Keratinocyte (primary cell): ENCODE results near the gene NT5E. TPM values are rescaled to one million over a fixed set of nuclear protein-coding genes. Genes with fewer than 3 reads are reported as not detected.

Experiments used
- DNase-seq: peaks from one replicate; pipeline ENCODE4 v3.0.0-alpha.2; 2011; ENCODE audit warnings: low read depth, missing footprints, low spot score
- FAIRE-seq: peaks from 2 replicates; lab custom pipeline; 2011; peaks lifted over from hg19 to GRCh38; lab: Jason Lieb, UNC
- H2AFZ ChIP-seq: 2 replicates; pipeline ENCODE4 v1.6.0; 2012; ENCODE audit warnings: low read length, control low read depth, inconsistent platforms; ENCODE audit not compliant: control insufficient read depth
- H3K27ac ChIP-seq: 2 replicates; pipeline ENCODE4 v1.5.1; 2011; ENCODE audit warnings: low read length; ENCODE audit not compliant: control insufficient read depth, insufficient read depth
- H3K27me3 ChIP-seq: 3 replicates; pipeline ENCODE4 v1.6.0; 2011; ENCODE audit warnings: low read length; ENCODE audit not compliant: control insufficient read depth, insufficient read depth; ENCODE audit errors: extremely low read depth
- H3K36me3 ChIP-seq, 2 experiments: 2 replicates in 1 of 2; 3 replicates in 1 of 2; pipeline ENCODE4 v1.5.1; 2011; ENCODE audit warnings: low read length in 2 of 2, mild to moderate bottlenecking in 1 of 2; ENCODE audit not compliant: control insufficient read depth in 2 of 2, insufficient read depth in 2 of 2; ENCODE audit errors: extremely low read depth in 1 of 2
- H3K4me1 ChIP-seq: 3 replicates; pipeline ENCODE4 v1.5.1; 2011; ENCODE audit warnings: low read length; ENCODE audit not compliant: control insufficient read depth, insufficient read depth; ENCODE audit errors: extremely low read depth
- H3K4me2 ChIP-seq: 3 replicates; pipeline ENCODE4 v1.6.0; 2011; ENCODE audit warnings: low read depth, low read length; ENCODE audit not compliant: control insufficient read depth, insufficient read depth; ENCODE audit errors: extremely low read depth
- H3K4me3 ChIP-seq, 3 experiments: fragments of 200-600 bp in 1 of 3; sonication (generic) in 1 of 3; 2 replicates in 2 of 3; 3 replicates in 1 of 3; pipeline ENCODE4 v1.5.1; 2011 to 2016; ENCODE audit warnings: low read length in 3 of 3, mild to moderate bottlenecking in 3 of 3, control low read depth in 2 of 3, inconsistent platforms in 1 of 3, low read depth in 1 of 3, mixed read lengths in 1 of 3, mixed run types in 1 of 3, moderate library complexity in 1 of 3; ENCODE audit not compliant: control insufficient read depth in 2 of 3, insufficient read depth in 2 of 3; ENCODE audit errors: extremely low read depth in 1 of 3
- H3K79me2 ChIP-seq: 2 replicates; pipeline ENCODE4 v1.6.0; 2012; ENCODE audit warnings: low read length; ENCODE audit not compliant: control insufficient read depth, insufficient read depth
- H3K9ac ChIP-seq: 3 replicates; pipeline ENCODE4 v1.6.0; 2011; ENCODE audit warnings: low read length; ENCODE audit not compliant: control insufficient read depth, insufficient read depth; ENCODE audit errors: extremely low read depth
- H3K9me1 ChIP-seq: 3 replicates; pipeline ENCODE4 v1.6.0; 2011; ENCODE audit warnings: low read length; ENCODE audit not compliant: control insufficient read depth, insufficient read depth; ENCODE audit errors: extremely low read depth
- H3K9me3 ChIP-seq: 2 replicates; pipeline ENCODE4 v1.5.1; 2012; ENCODE audit warnings: low read depth, low read length; ENCODE audit not compliant: control insufficient read depth
- H4K20me1 ChIP-seq: 3 replicates; pipeline ENCODE4 v1.6.0; 2011; ENCODE audit warnings: low read length; ENCODE audit not compliant: control insufficient read depth, insufficient read depth; ENCODE audit errors: extremely low read depth
- EZH2 ChIP-seq: IDR thresholded peaks from one replicate; pipeline ENCODE4 v1.6.1; 2012; ENCODE audit warnings: inconsistent platforms, mild to moderate bottlenecking, low read length, moderate library complexity
- dilution Hi-C: fragments of 300-500 bp; cut with MboI; formaldehyde crosslinking; loops from one replicate; pipeline ENCODE4 v1.7.0; 2020; ENCODE audit warnings: low sequenced_read_pairs; ENCODE audit not compliant: extremely low pct_ligation_motif_present
- polyA plus RNA-seq, 5 experiments: library from polyadenylated mRNA; depleted of rRNA in 3 of 5; stranded (reverse) in 3 of 5; stranded (forward) in 1 of 5; unstranded in 1 of 5; fragments of >200 nt; gene quantifications; 1 replicate in 1 of 5; 2 replicates in 3 of 5; 3 replicates in 1 of 5; pipeline versions ENCODE4 v1.2.1 to v1.2.3, GENCODE V29; 2011 to 2012; ENCODE audit warnings: missing spikeins in 2 of 5, low read depth in 1 of 5, low replicate concordance in 1 of 5
- TF ChIP-seq, protein P1 (sequence below), 3 experiments: IDR thresholded peaks in 1 of 3; conservative IDR thresholded peaks in 1 of 3; optimal IDR thresholded peaks in 1 of 3; 2 replicates in 2 of 3; 3 replicates in 1 of 3; pipeline versions ENCODE3 to v1.5.1; 2011; ENCODE audit warnings: low read length in 3 of 3, mild to moderate bottlenecking in 3 of 3, moderate library complexity in 2 of 3, control low read depth in 1 of 3, inconsistent platforms in 1 of 3; ENCODE audit not compliant: insufficient read depth in 2 of 3; ENCODE audit errors: extremely low read depth in 1 of 3

NT5E gene
- polyA plus RNA-seq, 1 donor (not counting 4 experiments of a cell fraction or from before 2014, with no cell fraction given): 268 TPM

DNA sequence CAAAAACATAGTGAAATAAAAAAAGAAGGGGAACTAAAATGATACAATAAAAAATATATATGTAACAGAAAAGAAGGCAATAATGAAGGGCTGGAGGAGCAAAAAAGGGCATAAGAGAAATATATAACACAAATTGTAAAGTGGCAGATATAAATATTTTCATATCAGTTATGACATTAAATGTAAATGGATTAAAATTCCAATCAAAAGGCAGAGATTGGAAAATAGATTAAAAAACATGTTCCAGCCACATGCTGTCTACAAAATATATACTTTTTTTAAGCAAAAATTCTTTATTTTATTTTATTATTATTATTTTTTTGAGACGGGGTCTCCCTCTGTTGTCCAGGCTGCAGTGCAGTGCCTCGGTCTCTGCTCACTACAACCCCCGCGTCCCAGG lies 23.9 kb upstream of the NT5E start:
- Histone ChIP-seq H3K27ac (no peak overlapping the region), H3K27me3 (no peaks in the 10 kb centered on the region), H3K9ac (no peak overlapping the region), H3K9me1 (no peaks in the 10 kb centered on the region), H2AFZ (no peak overlapping the region), H3K4me3 (no peak overlapping the region), H3K79me2 (no peaks in the 10 kb centered on the region), H3K36me3 (no peaks in the 10 kb centered on the region), H3K9me3 (no peaks in the 10 kb centered on the region), H3K4me2 (no peak overlapping the region), H3K4me1 (no peaks in the 10 kb centered on the region), H4K20me1 (no peaks in the 10 kb centered on the region)
- DNase-seq: no peak
- no peak for FAIRE-seq
- dilution Hi-C loops: no loop called here
- TF ChIP-seq, protein P1, sequence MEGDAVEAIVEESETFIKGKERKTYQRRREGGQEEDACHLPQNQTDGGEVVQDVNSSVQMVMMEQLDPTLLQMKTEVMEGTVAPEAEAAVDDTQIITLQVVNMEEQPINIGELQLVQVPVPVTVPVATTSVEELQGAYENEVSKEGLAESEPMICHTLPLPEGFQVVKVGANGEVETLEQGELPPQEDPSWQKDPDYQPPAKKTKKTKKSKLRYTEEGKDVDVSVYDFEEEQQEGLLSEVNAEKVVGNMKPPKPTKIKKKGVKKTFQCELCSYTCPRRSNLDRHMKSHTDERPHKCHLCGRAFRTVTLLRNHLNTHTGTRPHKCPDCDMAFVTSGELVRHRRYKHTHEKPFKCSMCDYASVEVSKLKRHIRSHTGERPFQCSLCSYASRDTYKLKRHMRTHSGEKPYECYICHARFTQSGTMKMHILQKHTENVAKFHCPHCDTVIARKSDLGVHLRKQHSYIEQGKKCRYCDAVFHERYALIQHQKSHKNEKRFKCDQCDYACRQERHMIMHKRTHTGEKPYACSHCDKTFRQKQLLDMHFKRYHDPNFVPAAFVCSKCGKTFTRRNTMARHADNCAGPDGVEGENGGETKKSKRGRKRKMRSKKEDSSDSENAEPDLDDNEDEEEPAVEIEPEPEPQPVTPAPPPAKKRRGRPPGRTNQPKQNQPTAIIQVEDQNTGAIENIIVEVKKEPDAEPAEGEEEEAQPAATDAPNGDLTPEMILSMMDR (optimal IDR thresholded peaks at IDR 0.05 in 1 of 3, IDR thresholded peaks at IDR 0.05 in 1 of 3, conservative IDR thresholded peaks at IDR 0.05 in 1 of 3; ENCODE audit: extremely low read depth in 1 of 3, insufficient read depth in 2 of 3, low read length in 3 of 3): no peak
- no peak for TF ChIP-seq EZH2

DNA sequence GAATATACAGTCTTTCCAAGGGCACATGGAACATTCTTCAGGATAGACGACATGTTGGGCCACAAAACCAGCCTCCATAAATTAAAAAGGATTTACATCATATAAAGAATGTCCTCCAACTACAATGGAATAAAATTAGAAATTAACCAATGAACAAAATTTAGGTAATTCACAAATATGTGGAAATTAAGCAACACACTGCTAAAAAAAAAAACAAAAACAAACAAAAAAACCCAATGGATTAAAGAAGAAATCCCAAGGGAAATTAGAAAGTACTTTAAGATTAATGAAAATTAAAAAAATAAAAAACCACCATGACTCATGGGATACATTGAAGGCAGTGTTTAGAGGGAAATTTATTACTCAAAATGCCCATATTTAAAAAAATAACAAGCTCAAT lies 21.4 kb upstream of the NT5E start:
- H4K20me1 ChIP-seq: no peaks in the 10 kb centered on the region
- no peak overlapping the region for H3K4me3 ChIP-seq
- no peak overlapping the region for H3K27ac ChIP-seq

More for the DNA sequence above, 21.4 kb upstream of the NT5E start:
- H3K9me3 ChIP-seq: no peaks in the 10 kb centered on the region
- H3K79me2 ChIP-seq: no peaks in the 10 kb centered on the region
- H3K36me3 ChIP-seq: no peaks in the 10 kb centered on the region
- H3K9me1 ChIP-seq: no peaks in the 10 kb centered on the region
- dilution Hi-C loops: no loop called here
- H3K4me2 ChIP-seq: no peak overlapping the region
- TF ChIP-seq, protein P1 (optimal IDR thresholded peaks at IDR 0.05 in 1 of 3, IDR thresholded peaks at IDR 0.05 in 1 of 3, conservative IDR thresholded peaks at IDR 0.05 in 1 of 3; ENCODE audit: extremely low read depth in 1 of 3, insufficient read depth in 2 of 3, low read length in 3 of 3): no peak
- no peak for TF ChIP-seq EZH2
- no peak overlapping the region for H3K9ac ChIP-seq
- FAIRE-seq: no peak
- no peak overlapping the region for H2AFZ ChIP-seq
- H3K27me3 ChIP-seq: no peaks in the 10 kb centered on the region
- no peak for DNase-seq
- H3K4me1 ChIP-seq: no peaks in the 10 kb centered on the region
